Measurements from ENCODE around the gene CPT1C.

The CPT1C gene

GRCh38 chr19:49755956-49756355 is 65.0 kb downstream of the CPT1C start:
- TF ChIP-seq POLR2A (IDR thresholded peaks at IDR 0.05; ENCODE audit: low read length): no peak
- TF ChIP-seq GATA1 (IDR thresholded peaks at IDR 0.05; ENCODE audit: low read depth, low read length): no peak

GRCh38 chr19:49758292-49758691 is 67.4 kb downstream of the CPT1C start:
- TF ChIP-seq POLR2A (IDR thresholded peaks at IDR 0.05; ENCODE audit: low read length) (no peak), GATA1 (IDR thresholded peaks at IDR 0.05; ENCODE audit: low read depth, low read length) (no peak)
- no peak for DNase-seq

More at GRCh38 chr19:49755956-49756355, 65.0 kb downstream of the CPT1C start:
- DNase-seq: no peak

GRCh38 chr19:49761249-49761624 is 70.3 kb downstream of the CPT1C start:
- TF ChIP-seq POLR2A (IDR thresholded peaks at IDR 0.05; ENCODE audit: low read length) (no peak), GATA1 (IDR thresholded peaks at IDR 0.05; ENCODE audit: low read depth, low read length) (no peak)

GRCh38 chr19:49761625-49762311 is 70.9 kb downstream of the CPT1C start:
- no peak for TF ChIP-seq POLR2A (IDR thresholded peaks at IDR 0.05; ENCODE audit: low read length)
- TF ChIP-seq GATA1 (IDR thresholded peaks at IDR 0.05; ENCODE audit: low read depth, low read length): no peak
- DNase-seq: no peak

More at GRCh38 chr19:49761249-49761624, 70.3 kb downstream of the CPT1C start:
- no peak for DNase-seq

- no peak for DNase-seq
- TF ChIP-seq POLR2A (IDR thresholded peaks at IDR 0.05; ENCODE audit: low read length) (no peak), GATA1 (IDR thresholded peaks at IDR 0.05; ENCODE audit: low read depth, low read length) (no peak)
These were observed 72.3 kb downstream of the CPT1C start, which contains the start of gene TSKS for GRCh38 chr19:49763230-49763629. Gene TSKS (minus strand): TSS chr19:49763306. CDS start chr19:49763247, 59 bp downstream.

Measured in erythroblast (primary cell).